Activated naive CD4-positive, alpha-beta T cell treated with anti-CD3 and anti-CD28 coated beads for 36 hours (primary cell): Measurements from ENCODE around the gene CD82. TPM values are rescaled to one million over a fixed set of nuclear protein-coding genes. Genes with fewer than 3 reads are reported as not detected.

Source experiments
- CTCF ChIA-PET: fragments of 350-600 bp; sonication (Branson Sonifier 250); formaldehyde crosslinking; loops from one replicate; lab custom pipeline; 2021; ENCODE audit warnings: antibody characterized with exemption; lab: Charles Lee
- DNase-seq: peaks from one replicate; pipeline ENCODE4 v3.0.0-alpha.2; 2020
- H3K27ac Mint-ChIP-seq: one replicate; pipeline ENCODE4 v1.8.0; 2021; ENCODE audit warnings: mild to moderate bottlenecking, mixed read lengths
- H3K27me3 Mint-ChIP-seq: one replicate; pipeline ENCODE4 v1.8.0; 2021; ENCODE audit warnings: low read depth, mixed read lengths
- H3K36me3 Mint-ChIP-seq: one replicate; pipeline ENCODE4 v1.8.0; 2021; ENCODE audit warnings: low read depth, mixed read lengths
- H3K4me1 Mint-ChIP-seq: one replicate; pipeline ENCODE4 v1.8.0; 2021; ENCODE audit warnings: low read depth, mixed read lengths
- H3K4me3 Mint-ChIP-seq: one replicate; pipeline ENCODE4 v1.8.0; 2021; ENCODE audit warnings: mild to moderate bottlenecking, moderate library complexity, mixed read lengths
- H3K9me3 Mint-ChIP-seq: one replicate; pipeline ENCODE4 v1.8.0; 2021; ENCODE audit warnings: mixed read lengths
- intact Hi-C: fragments of 100-400 bp; cut with micrococcal nuclease; formaldehyde crosslinking; loops from one replicate; pipeline ENCODE4 v1.15.1; 2023
- total RNA-seq, 2 experiments: library from RNA; stranded (reverse); gene quantifications; one replicate each; pipeline ENCODE4 v1.2.3, GENCODE V29; 2021

Gene CD82
- total RNA-seq, 2 experiments from 2014 or later: 140 to 141 TPM

- CTCF ChIA-PET: interaction anchor here (0.8 to 21.7 kb wide), 3 partner anchors 12 to 85 kb away, joined by 3 to 366 read pairs (median 4); no protein-coding TSS in a partner anchor
- peaks cover 12% of the 10 kb centered on the region for H3K36me3 Mint-ChIP-seq
- DNase-seq: no peak
- peaks cover 4% of the 10 kb centered on the region for H3K9me3 Mint-ChIP-seq
- H3K27me3 Mint-ChIP-seq: no peaks in the 10 kb centered on the region
- H3K4me1 Mint-ChIP-seq: peaks cover 36% of the 10 kb centered on the region
- H3K27ac Mint-ChIP-seq: peak overlapping the region; percentile 41
- intact Hi-C loops: loop anchor here (2.0 to 10.0 kb wide), 3 partner anchors 103 to 481 kb away; partner anchors contain the start of gene TSPAN18
- H3K4me3 Mint-ChIP-seq: no peak overlapping the region
Measured at GRCh38 chr11:44623731-44624491, 58.4 kb downstream of the CD82 start.

GRCh38 chr11:44624761-44625221, 59.3 kb downstream of the CD82 start:
- intact Hi-C loops: loop anchor here (1.0 to 10.0 kb wide), 3 partner anchors 266 to 480 kb away; no protein-coding TSS in a partner anchor
- CTCF ChIA-PET: interaction anchor here (0.8 to 21.7 kb wide), 3 partner anchors 8 to 287 kb away, joined by 3 to 366 read pairs (median 3); no protein-coding TSS in a partner anchor
- DNase-seq: no peak
- Mint-ChIP-seq H3K4me3 (no peak overlapping the region), H3K4me1 (peaks cover 36% of the 10 kb centered on the region), H3K27me3 (no peaks in the 10 kb centered on the region), H3K9me3 (peaks cover 4% of the 10 kb centered on the region), H3K36me3 (peaks cover 9% of the 10 kb centered on the region), H3K27ac (no peak overlapping the region)

- CTCF ChIA-PET: interaction anchor here (0.8 to 21.7 kb wide), 5 partner anchors 9 to 286 kb away, joined by 3 to 366 read pairs (median 3); no protein-coding TSS in a partner anchor
- intact Hi-C loops: loop anchor here (1.0 to 10.0 kb wide), 2 partner anchors 264 to 479 kb away; no protein-coding TSS in a partner anchor
- Mint-ChIP-seq H3K36me3 (peaks cover 3% of the 10 kb centered on the region), H3K4me3 (no peak overlapping the region), H3K27ac (no peak overlapping the region), H3K27me3 (no peaks in the 10 kb centered on the region), H3K9me3 (peaks cover 4% of the 10 kb centered on the region), H3K4me1 (peaks cover 31% of the 10 kb centered on the region)
- DNase-seq: no peak
Measured at GRCh38 chr11:44625759-44626523, 60.5 kb downstream of the CD82 start.

GRCh38 chr11:44626645-44627044, 61.2 kb downstream of the CD82 start:
- H3K36me3 Mint-ChIP-seq: peaks cover 2% of the 10 kb centered on the region
- H3K27ac Mint-ChIP-seq: no peak overlapping the region
- CTCF ChIA-PET: interaction anchor here (2.0 to 21.7 kb wide), 2 partner anchors 10 to 70 kb away, joined by 7 to 366 read pairs; no protein-coding TSS in a partner anchor
- H3K4me3 Mint-ChIP-seq: no peak overlapping the region
- H3K4me1 Mint-ChIP-seq: peaks cover 29% of the 10 kb centered on the region
- H3K27me3 Mint-ChIP-seq: no peaks in the 10 kb centered on the region
- intact Hi-C loops: loop anchor here (10.0 kb wide), 1 partner anchor 478 kb away; no protein-coding TSS in a partner anchor
- peaks cover 4% of the 10 kb centered on the region for H3K9me3 Mint-ChIP-seq
- no peak for DNase-seq

GRCh38 chr11:44627165-44627789, 61.8 kb downstream of the CD82 start:
- Mint-ChIP-seq H3K36me3 (peaks cover 2% of the 10 kb centered on the region), H3K27ac (no peak overlapping the region), H3K27me3 (no peaks in the 10 kb centered on the region), H3K4me1 (peaks cover 23% of the 10 kb centered on the region), H3K9me3 (peaks cover 4% of the 10 kb centered on the region), H3K4me3 (no peak overlapping the region)
- intact Hi-C loops: loop anchor here (10.0 kb wide), 1 partner anchor 478 kb away; no protein-coding TSS in a partner anchor
- DNase-seq: no peak
- CTCF ChIA-PET: interaction anchor here (1.2 to 21.7 kb wide), 3 partner anchors 10 to 149 kb away, joined by 4 to 366 read pairs (median 7); no protein-coding TSS in a partner anchor

GRCh38 chr11:44627911-44628729, 62.7 kb downstream of the CD82 start:
- H3K27ac Mint-ChIP-seq: no peak overlapping the region
- intact Hi-C loops: loop anchor here (10.0 kb wide), 1 partner anchor 477 kb away; no protein-coding TSS in a partner anchor
- no peak for DNase-seq

GRCh38 chr11:44628730-44629700, 63.6 kb downstream of the CD82 start:
- H3K4me1 Mint-ChIP-seq: peaks cover 13% of the 10 kb centered on the region
- CTCF ChIA-PET: interaction anchor here (0.8 to 21.7 kb wide), 4 partner anchors 13 to 299 kb away, joined by 3 to 366 read pairs (median 4); no protein-coding TSS in a partner anchor
- no peak overlapping the region for H3K27ac Mint-ChIP-seq
- H3K36me3 Mint-ChIP-seq: no peaks in the 10 kb centered on the region
- no peak for DNase-seq
- no peaks in the 10 kb centered on the region for H3K27me3 Mint-ChIP-seq
- H3K4me3 Mint-ChIP-seq: no peak overlapping the region
- intact Hi-C loops: loop anchor here (10.0 kb wide), 1 partner anchor 476 kb away; no protein-coding TSS in a partner anchor
- H3K9me3 Mint-ChIP-seq: peaks cover 4% of the 10 kb centered on the region

More at GRCh38 chr11:44627911-44628729, 62.7 kb downstream of the CD82 start:
- Mint-ChIP-seq H3K9me3 (peaks cover 4% of the 10 kb centered on the region), H3K27me3 (no peaks in the 10 kb centered on the region), H3K36me3 (peaks cover 2% of the 10 kb centered on the region), H3K4me1 (peaks cover 18% of the 10 kb centered on the region), H3K4me3 (no peak overlapping the region)
- CTCF ChIA-PET: interaction anchor here (0.8 to 21.7 kb wide), 6 partner anchors 11 to 300 kb away, joined by 3 to 366 read pairs (median 4); no protein-coding TSS in a partner anchor

GRCh38 chr11:44629732-44630345, 64.4 kb downstream of the CD82 start:
- Mint-ChIP-seq H3K4me1 (peaks cover 11% of the 10 kb centered on the region), H3K27me3 (no peaks in the 10 kb centered on the region), H3K27ac (no peak overlapping the region), H3K9me3 (peaks cover 4% of the 10 kb centered on the region), H3K36me3 (no peaks in the 10 kb centered on the region), H3K4me3 (no peak overlapping the region)
- CTCF ChIA-PET: interaction anchor here (0.6 to 21.7 kb wide), 2 partner anchors 73 to 553 kb away, joined by 4 to 366 read pairs; no protein-coding TSS in a partner anchor
- DNase-seq: no peak
- intact Hi-C loops: loop anchor here (10.0 kb wide), 1 partner anchor 475 kb away; no protein-coding TSS in a partner anchor

GRCh38 chr11:44630511-44631210, 65.2 kb downstream of the CD82 start:
- no peak for DNase-seq
- intact Hi-C loops: no loop called here
- Mint-ChIP-seq H3K36me3 (no peaks in the 10 kb centered on the region), H3K27me3 (peaks cover 2% of the 10 kb centered on the region), H3K4me3 (no peak overlapping the region), H3K27ac (no peak overlapping the region), H3K9me3 (peaks cover 4% of the 10 kb centered on the region), H3K4me1 (peaks cover 11% of the 10 kb centered on the region)
- CTCF ChIA-PET: interaction anchor here (0.6 to 21.7 kb wide), 2 partner anchors 74 to 552 kb away, joined by 4 to 366 read pairs; no protein-coding TSS in a partner anchor
